Lower lobe of right lung (tissue), 2 donors: ENCODE results near the gene NCOA5. TPM values are rescaled to one million over a fixed set of nuclear protein-coding genes. Genes with fewer than 3 reads are reported as not detected.

Source experiments
- ATAC-seq, 2 donors: fragments of 200-7000 bp; cut with Tn5 transposase; one replicate each; pipeline ENCODE4 v1.9.1; 2020 to 2022; ENCODE audit warnings: mild to moderate bottlenecking in 2 of 2, moderate library complexity in 2 of 2
- DNase-seq: peaks from one replicate; pipeline ENCODE4 v3.0.0-alpha.2; 2020
- H3K27ac ChIP-seq: fragments of 200-600 bp; one replicate; pipeline ENCODE4 v1.8.0; 2022
- H3K27me3 ChIP-seq: fragments of 200-600 bp; one replicate; pipeline ENCODE4 v1.8.0; 2022; ENCODE audit warnings: low read depth
- H3K36me3 ChIP-seq: fragments of 200-600 bp; one replicate; pipeline ENCODE4 v1.8.0; 2022; ENCODE audit warnings: mild to moderate bottlenecking
- H3K4me1 ChIP-seq: fragments of 200-600 bp; one replicate; pipeline ENCODE4 v1.8.0; 2022
- H3K4me3 ChIP-seq: fragments of 200-600 bp; one replicate; pipeline ENCODE4 v1.8.0; 2022; ENCODE audit warnings: mild to moderate bottlenecking
- H3K9me3 ChIP-seq: fragments of 200-600 bp; one replicate; pipeline ENCODE4 v1.8.0; 2022
- intact Hi-C: fragments of 100-400 bp; cut with DNase I; formaldehyde crosslinking; loops from one replicate; pipeline ENCODE4 v1.11.0; 2022
- total RNA-seq: library from RNA; stranded (reverse); fragmentation: NEBNext Ultra II Directional; extraction: Animal tissue kit (Norgen Biotek cat#: 25700); gene quantifications from one replicate; pipeline ENCODE4 v1.2.1, GENCODE V29; 2021
- TF ChIP-seq, protein P1 (sequence below): fragments of 200-600 bp; IDR thresholded peaks from one replicate; pipeline ENCODE4 v1.8.0; 2022; ENCODE audit warnings: antibody characterized with exemption, mild to moderate bottlenecking
- donor health status: DM: no; HTN: yes; CAD: no; lungs with severe emphysema.

NCOA5 gene
- total RNA-seq, 1 donor from 2014 or later = 29.4 TPM

DNA sequence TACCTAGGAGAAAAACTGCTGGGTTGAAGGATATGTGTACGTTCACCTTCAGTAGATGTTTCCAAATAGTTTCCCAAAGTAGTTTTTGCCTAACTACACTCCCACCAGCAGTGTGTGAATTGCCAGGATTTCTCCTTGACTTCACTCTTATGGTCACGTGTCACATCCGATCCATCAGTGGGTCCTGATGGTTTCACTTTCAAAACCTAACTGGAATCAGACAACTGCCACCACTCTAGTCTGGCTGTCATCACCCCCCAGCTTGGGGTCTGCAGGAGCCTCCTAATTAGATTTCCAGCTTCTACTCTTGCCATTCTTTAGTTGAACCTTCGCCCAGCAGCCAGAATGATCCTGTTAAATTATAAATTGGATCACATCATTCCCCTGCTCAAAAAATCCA, 69.2 kb downstream of the NCOA5 start:
- H3K27me3 ChIP-seq = peaks cover 70% of the 10 kb centered on the region
- no peak overlapping the region for H3K4me3 ChIP-seq
- no peaks in the 10 kb centered on the region for H3K9me3 ChIP-seq
- DNase-seq (no peak), ATAC-seq (no peak)
- intact Hi-C loops = no loop called here
- TF ChIP-seq, protein P1, sequence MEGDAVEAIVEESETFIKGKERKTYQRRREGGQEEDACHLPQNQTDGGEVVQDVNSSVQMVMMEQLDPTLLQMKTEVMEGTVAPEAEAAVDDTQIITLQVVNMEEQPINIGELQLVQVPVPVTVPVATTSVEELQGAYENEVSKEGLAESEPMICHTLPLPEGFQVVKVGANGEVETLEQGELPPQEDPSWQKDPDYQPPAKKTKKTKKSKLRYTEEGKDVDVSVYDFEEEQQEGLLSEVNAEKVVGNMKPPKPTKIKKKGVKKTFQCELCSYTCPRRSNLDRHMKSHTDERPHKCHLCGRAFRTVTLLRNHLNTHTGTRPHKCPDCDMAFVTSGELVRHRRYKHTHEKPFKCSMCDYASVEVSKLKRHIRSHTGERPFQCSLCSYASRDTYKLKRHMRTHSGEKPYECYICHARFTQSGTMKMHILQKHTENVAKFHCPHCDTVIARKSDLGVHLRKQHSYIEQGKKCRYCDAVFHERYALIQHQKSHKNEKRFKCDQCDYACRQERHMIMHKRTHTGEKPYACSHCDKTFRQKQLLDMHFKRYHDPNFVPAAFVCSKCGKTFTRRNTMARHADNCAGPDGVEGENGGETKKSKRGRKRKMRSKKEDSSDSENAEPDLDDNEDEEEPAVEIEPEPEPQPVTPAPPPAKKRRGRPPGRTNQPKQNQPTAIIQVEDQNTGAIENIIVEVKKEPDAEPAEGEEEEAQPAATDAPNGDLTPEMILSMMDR = no peak
- H3K4me1 ChIP-seq = peaks cover 20% of the 10 kb centered on the region
- no peak overlapping the region for H3K27ac ChIP-seq
- no peaks in the 10 kb centered on the region for H3K36me3 ChIP-seq

DNA sequence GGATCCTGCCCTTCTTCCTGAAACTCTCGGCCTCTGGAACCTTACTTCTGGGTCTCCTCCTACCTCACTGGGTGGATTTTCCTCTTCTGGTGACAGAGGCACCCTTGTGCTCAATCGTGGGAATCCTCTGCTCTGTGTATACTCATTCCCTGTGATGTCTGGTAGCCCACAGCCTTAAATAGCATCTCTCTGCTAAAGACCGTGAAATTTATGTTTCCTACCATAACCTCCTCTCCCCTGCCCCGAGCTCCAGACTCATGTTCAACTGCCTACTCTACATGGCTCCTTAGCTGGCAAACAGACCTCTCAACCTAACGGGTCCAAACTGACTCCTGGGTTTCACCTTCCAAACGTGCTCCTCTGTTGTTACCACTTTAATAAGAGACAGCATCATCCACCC, 71.2 kb downstream of the NCOA5 start:
- Histone ChIP-seq H3K9me3 (no peaks in the 10 kb centered on the region), H3K4me1 (peaks cover 25% of the 10 kb centered on the region), H3K4me3 (no peak overlapping the region), H3K27ac (no peak overlapping the region), H3K36me3 (no peaks in the 10 kb centered on the region), H3K27me3 (peaks cover 84% of the 10 kb centered on the region)
- ATAC-seq (no peak), DNase-seq (no peak)
- intact Hi-C loops = no loop called here
- TF ChIP-seq, protein P1 = no peak

DNA sequence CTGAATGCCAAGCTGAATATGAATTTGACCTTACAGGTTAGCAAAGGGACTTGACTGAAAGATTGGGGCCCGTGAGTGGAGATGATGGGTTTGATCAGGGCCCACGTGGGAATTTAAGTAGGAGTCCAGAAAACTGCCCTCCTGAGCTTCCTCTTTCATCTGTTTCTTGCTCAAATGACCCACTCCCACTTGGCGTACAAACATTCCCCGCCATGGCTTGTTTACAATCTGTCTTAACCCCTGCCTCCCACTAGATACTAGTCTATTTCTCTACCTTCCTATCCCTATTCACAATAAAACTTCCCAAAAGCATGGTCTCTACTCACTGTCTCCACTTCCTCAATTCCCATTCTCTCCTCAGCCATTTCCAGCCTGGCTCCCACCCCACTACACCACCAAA, 71.7 kb downstream of the NCOA5 start:
- TF ChIP-seq, protein P1 = no peak
- intact Hi-C loops = no loop called here
- H3K36me3 ChIP-seq = no peaks in the 10 kb centered on the region
- no peak for DNase-seq
- H3K4me3 ChIP-seq = no peak overlapping the region
- H3K9me3 ChIP-seq = no peaks in the 10 kb centered on the region
- H3K27me3 ChIP-seq = peaks cover 84% of the 10 kb centered on the region
- ATAC-seq = no peak
- peaks cover 28% of the 10 kb centered on the region for H3K4me1 ChIP-seq
- H3K27ac ChIP-seq = no peak overlapping the region

DNA sequence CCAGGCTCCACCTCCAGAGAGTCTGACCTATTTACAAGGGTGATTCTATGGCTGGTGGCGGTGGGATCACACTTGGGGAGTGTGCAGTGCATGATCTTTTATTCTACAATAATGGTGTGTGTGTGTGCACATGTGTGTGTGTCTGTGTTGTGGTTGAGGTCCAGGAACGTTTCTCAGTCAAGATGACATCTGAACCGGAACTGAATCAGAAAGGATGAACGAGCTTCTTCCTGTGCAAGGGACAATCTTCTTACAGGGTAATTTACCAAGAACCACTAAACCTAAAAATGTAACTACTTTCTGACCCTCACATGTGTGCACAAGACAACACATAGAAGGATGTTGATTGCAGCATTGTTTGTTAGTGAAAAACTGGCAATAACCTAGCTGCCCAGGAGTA, 72.5 kb downstream of the NCOA5 start:
- H3K9me3 ChIP-seq = no peaks in the 10 kb centered on the region
- intact Hi-C loops = no loop called here
- H3K4me1 ChIP-seq = peaks cover 24% of the 10 kb centered on the region
- no peak overlapping the region for H3K27ac ChIP-seq
- no peak for DNase-seq
- no peak overlapping the region for H3K4me3 ChIP-seq
- peaks cover 85% of the 10 kb centered on the region for H3K27me3 ChIP-seq
- H3K36me3 ChIP-seq = no peaks in the 10 kb centered on the region
- no peak for ATAC-seq
- TF ChIP-seq, protein P1 = no peak

DNA sequence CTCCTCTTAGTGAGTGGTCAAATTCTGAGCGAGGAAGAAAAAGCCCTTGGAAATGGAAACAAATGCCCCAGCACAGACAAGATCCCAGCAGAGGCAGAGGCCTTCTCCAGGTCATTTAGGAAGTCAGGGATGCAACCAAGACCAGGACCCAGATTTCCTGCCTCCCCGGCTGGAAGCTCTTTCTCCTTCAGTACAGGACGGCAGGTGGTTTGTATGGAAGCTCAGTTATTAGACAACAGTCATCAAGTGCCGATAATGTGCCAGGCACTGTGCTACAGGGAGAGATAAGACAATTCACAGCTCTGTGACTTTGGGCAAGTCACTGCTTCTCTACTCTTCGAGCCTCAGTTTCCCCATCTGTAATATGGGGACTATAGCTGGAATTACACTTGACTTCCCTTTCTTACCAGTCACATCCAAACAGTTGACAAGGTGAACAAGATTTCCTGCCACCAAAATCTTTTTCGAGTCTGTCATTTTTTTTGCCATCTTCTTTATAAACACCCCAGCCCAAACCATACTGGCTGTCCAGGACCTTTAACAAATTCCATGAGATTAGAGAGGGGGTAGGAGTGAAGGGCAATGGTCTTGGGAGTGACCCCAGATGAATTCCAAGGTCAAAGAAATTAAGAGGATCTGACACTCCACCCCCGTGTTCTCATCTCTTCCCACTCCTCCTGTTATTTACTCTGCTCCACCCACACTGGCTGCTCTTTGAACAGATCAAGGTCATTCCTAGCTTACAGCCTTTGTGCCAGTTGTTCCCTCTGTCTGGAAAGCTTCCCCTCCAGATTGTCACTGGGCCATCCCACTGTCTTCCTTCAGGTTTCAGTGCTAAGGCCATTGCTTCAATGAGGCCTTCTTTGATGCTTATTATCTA, 75.0 kb downstream of the NCOA5 start:
- intact Hi-C loops = no loop called here
- Histone ChIP-seq H3K4me3 (no peak overlapping the region), H3K27ac (no peak overlapping the region), H3K27me3 (peaks cover 85% of the 10 kb centered on the region), H3K9me3 (no peaks in the 10 kb centered on the region), H3K36me3 (no peaks in the 10 kb centered on the region), H3K4me1 (peaks cover 19% of the 10 kb centered on the region)
- TF ChIP-seq, protein P1 = no peak
- no peak for DNase-seq
- ATAC-seq = no peak
